ENCODE results near the gene EID2. TPM values are rescaled to one million over a fixed set of nuclear protein-coding genes. Genes with fewer than 3 reads are reported as not detected.
A peak's percentile ranks its signal among the peaks of the same experiment; 100 is the strongest.

Gene EID2
- total RNA-seq, 1 experiment from 2014 or later: 16.1 TPM

GRCh38 chr19:39502640-39503417, 37.1 kb downstream of the EID2 start:
- DNase-seq (ENCODE audit: low read depth): peak; percentile 86

DNA sequence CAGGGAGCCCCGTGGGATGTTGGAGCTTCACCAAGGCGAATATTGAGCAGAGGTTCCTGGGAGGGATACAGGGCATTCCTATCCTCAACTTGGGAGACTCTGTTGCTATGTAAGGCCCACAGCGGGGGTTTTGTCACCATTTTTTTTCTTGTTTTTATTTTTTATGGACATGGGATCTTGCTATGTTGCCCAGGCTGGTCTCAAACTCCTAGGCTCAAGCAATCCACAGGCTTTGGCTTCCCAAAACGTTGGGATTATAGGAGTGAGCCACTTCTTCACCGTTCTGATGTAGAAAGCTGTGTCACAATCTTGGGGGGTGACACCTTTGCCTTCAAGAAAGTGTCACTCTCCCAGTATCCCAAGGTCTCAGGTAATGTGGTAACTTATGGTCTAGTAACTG, 38.6 kb downstream of the EID2 start:
- no peak for DNase-seq (ENCODE audit: low read depth)

DNA sequence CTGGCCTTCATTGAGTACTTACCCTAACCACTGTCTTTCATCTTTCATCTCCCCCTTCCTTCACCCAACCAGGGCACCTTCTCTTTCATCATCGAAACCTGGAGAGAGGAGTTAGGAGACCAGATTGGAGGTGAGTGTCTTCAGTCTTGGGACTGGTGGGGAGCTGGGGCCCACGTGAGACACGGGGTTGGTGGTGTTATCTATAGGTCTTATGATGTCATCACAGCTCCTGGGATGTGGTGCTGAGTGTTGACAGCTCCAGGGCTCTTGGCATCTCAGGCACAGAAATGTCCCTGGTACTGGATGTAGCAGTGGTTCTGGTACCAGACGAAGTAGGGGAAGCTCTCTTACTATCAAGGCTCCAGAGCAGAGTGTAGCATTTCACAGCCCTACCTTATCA, 39.4 kb downstream of the EID2 start:
- DNase-seq (ENCODE audit: low read depth): no peak

GRCh38 chr19:39499932-39500331, 40.0 kb downstream of the EID2 start:
- DNase-seq (ENCODE audit: low read depth): no peak

DNA sequence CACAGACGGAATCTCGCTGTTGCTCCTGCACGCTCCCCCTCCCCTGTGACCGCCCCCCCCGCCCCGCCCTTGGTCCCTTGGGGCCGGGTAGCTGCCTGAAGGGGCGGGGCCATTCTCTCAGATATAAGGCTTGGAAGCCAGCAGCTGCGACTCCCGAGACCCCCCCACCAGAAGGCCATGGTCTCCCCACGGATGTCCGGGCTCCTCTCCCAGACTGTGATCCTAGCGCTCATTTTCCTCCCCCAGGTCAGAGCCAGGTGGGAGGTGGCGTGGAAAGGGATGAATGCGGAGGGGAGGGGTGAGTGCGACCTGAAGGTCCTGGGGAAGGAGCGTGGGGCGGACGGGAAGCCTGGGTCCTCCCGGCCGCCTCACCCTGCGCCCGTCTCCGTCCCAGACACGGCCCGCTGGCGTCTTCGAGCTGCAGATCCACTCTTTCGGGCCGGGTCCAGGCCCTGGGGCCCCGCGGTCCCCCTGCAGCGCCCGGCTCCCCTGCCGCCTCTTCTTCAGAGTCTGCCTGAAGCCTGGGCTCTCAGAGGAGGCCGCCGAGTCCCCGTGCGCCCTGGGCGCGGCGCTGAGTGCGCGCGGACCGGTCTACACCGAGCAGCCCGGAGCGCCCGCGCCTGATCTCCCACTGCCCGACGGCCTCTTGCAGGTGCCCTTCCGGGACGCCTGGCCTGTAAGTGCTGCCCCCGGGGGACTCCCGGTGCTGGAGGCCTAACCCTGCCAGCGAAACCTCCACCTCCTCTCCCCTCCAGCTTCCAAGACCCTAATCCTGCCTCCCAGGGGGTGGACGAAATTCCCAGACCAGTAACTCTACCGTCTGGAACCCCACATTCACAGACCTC, 40.9 kb downstream of the EID2 start, which contains the start of gene DLL3:
TSS of gene DLL3 (plus strand) at position 150 of the 845 bp plus-strand sequence. CDS start at position 178, 28 bp downstream.
- DNase-seq (ENCODE audit: low read depth): peak; percentile 50

DNA sequence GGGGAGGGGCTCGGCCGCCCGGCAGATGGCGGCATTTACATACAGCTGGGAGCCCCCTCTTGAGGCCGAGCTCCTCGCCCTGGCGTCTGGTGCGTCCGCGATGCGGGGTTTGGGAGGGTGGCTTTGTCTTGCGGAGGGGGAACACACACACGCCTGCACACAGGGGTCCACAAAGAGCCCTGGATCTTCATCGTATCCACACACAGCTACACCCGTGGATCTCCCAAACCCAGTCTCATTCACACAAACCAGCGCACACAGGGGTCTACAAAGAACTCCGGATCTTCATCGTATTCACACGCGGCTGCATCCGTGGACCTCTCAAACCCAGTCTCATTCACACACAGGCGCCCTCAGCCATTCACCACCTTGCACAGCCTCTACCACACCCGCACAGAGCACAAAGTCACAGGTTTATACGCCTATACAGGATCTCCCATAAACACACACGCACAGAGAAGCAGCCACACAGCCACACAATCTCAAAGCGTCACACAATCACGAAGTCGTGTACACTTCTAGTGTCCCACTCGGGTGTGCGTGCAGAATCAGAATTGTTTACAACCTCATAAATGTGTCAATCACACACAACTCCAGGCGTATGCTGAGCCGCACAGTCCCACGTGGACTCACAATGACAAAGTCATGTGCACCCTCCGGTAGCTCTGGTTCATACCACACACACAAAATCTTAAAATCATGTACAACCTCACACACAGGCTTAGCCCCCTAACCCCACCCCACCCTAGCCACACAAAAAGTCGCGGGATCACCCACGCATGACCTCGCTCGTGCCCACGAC, 41.8 kb downstream of the EID2 start:
- DNase-seq (ENCODE audit: low read depth): peak; percentile 68

- DNase-seq (ENCODE audit: low read depth): no peak
Observed at GRCh38 chr19:39497701-39497995, 42.3 kb downstream of the EID2 start.

DNA sequence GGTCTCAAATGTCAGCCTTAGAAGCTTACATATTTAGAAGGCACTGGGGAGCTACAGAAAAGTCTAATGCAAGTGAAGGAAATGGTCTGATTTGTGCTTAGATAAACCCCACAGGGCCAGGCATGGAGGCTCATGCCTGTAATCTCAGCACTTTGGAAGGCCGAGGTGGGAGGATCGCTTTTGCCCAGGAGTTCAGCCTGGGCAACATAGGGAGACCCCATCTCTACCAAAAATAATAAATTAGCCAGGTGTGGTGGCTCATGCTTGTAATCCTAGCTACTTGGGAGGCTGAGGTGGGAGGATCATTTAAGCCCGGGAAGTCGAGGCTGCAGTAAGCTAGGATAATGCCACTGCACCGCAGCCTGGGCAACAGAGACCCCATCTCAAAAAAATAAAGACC, 43.9 kb downstream of the EID2 start:
- DNase-seq (ENCODE audit: low read depth): no peak

GRCh38 chr19:39494661-39495060, 45.3 kb downstream of the EID2 start:
- DNase-seq (ENCODE audit: low read depth): no peak

DNA sequence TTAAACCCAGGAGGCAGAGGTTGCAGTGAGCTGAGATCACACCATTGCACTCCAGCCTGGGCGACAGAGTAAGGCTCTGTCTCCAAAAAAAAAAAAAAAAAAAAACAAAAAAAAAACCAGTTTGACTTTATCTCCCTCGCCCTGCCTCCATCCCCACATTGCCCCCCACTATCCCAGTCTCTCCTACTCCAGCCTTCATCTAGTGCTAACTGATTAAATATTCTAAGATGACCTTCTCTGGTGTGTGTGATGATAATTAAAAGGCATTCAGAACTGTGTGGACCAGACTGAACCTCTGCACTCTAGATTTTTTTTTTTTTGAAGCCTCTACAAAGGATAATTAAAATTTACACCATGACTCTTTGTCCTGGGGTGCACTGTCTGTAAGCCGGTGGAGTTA, 47.2 kb downstream of the EID2 start:
- no peak for DNase-seq (ENCODE audit: low read depth)

DNA sequence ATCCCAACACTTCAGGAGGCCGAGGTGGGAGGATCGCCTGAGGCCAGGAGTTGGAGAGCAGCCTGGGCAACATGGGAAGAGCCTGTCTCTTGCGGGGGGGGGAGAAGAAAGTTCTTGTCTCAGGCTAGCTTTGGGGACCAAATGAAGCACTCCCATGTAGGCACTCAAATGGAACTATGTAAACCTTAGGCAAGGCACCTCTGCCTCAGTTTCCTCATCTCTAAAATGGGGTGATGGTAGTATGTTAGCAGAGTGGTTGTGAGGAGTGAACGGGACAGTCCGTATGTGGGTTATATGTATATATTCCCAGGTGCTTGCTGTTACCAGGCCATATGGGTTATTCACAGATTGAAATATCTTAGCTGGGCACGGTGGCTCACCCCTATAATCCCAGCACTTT, 47.7 kb downstream of the EID2 start:
- DNase-seq (ENCODE audit: low read depth): no peak

DNA sequence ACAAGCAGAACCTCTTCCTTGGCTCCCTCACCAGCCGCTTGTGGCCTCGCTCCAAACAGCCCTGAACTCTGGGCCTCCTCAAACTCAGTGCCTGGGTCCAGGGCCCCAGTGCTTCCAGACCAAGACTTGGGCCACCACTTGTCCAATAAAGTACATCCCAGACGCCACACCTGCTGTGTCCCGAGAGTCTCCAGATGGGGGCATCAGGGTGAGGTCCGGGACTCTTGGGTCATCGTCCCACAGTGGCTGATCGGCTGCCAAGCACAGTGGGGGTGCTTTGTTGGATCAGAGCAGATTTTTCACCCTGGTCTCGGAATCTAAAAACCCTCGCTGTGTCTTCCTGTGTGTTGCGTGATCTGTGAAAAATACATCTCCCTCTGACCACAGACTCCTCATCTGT, 50.2 kb downstream of the EID2 start:
- no peak for DNase-seq (ENCODE audit: low read depth)

Other genes starting within 250 kb of the EID2 start
- not detected in 2 replicates for gene IFNL1, start 243.8 kb downstream of the EID2 start, total RNA-seq (2014; rRNA removed; shearing (Covaris generic))
- gene LRFN1, start 219.3 kb downstream of the EID2 start, total RNA-seq (2014; rRNA removed; shearing (Covaris generic)): 0.65 and 0.74 TPM in 2 replicates
- 0.23 and 0.83 TPM in 2 replicates for gene GMFG, start 204.1 kb downstream of the EID2 start, total RNA-seq (2014; rRNA removed; shearing (Covaris generic))
- gene SAMD4B, start 197.7 kb downstream of the EID2 start, total RNA-seq (2014; rRNA removed; shearing (Covaris generic)): 55.0 and 57.4 TPM in 2 replicates
- gene PAF1, start 149.1 kb downstream of the EID2 start, total RNA-seq (2014; rRNA removed; shearing (Covaris generic)): 43.2 and 56.7 TPM in 2 replicates
- gene MED29, start 148.8 kb downstream of the EID2 start, total RNA-seq (2014; rRNA removed; shearing (Covaris generic)): 20.7 and 41.1 TPM in 2 replicates
- 0.21 and 2.1 TPM in 2 replicates for gene ZFP36, start 133.3 kb downstream of the EID2 start, total RNA-seq (2014; rRNA removed; shearing (Covaris generic))
- gene PLEKHG2, start 127.5 kb downstream of the EID2 start, total RNA-seq (2014; rRNA removed; shearing (Covaris generic)): 3.0 and 6.9 TPM in 2 replicates
- 54.9 and 71.8 TPM in 2 replicates for gene RPS16, start 104.2 kb downstream of the EID2 start, total RNA-seq (2014; rRNA removed; shearing (Covaris generic))
- gene SUPT5H, start 94.6 kb downstream of the EID2 start, total RNA-seq (2014; rRNA removed; shearing (Covaris generic)): 78.7 and 140 TPM in 2 replicates
- gene TIMM50, start 59.3 kb downstream of the EID2 start, total RNA-seq (2014; rRNA removed; shearing (Covaris generic)): 108 and 116 TPM in 2 replicates
- 3.6 and 5.0 TPM in 2 replicates for gene DLL3, start 41.2 kb downstream of the EID2 start, total RNA-seq (2014; rRNA removed; shearing (Covaris generic))
- 0.57 and 6.3 TPM in 2 replicates for gene SELENOV, start 25.0 kb downstream of the EID2 start, total RNA-seq (2014; rRNA removed; shearing (Covaris generic))
- 5.7 and 5.8 TPM in 2 replicates for gene EID2B, start 7.3 kb downstream of the EID2 start, total RNA-seq (2014; rRNA removed; shearing (Covaris generic))
- gene LGALS13, start 62.4 kb upstream of the EID2 start, total RNA-seq (2014; rRNA removed; shearing (Covaris generic)): not detected in 2 replicates
- gene LGALS16, start 115.8 kb upstream of the EID2 start, total RNA-seq (2014; rRNA removed; shearing (Covaris generic)): not detected in 2 replicates
- gene LGALS14, start 164.3 kb upstream of the EID2 start, total RNA-seq (2014; rRNA removed; shearing (Covaris generic)): not detected in 2 replicates
- gene CLC, start 197.9 kb upstream of the EID2 start, total RNA-seq (2014; rRNA removed; shearing (Covaris generic)): not detected in 2 replicates
- not detected in 2 replicates for gene LEUTX, start 238.7 kb upstream of the EID2 start, total RNA-seq (2014; rRNA removed; shearing (Covaris generic))

Data from Daoy (cell line).